Body of pancreas (tissue), 4 donors: ENCODE measurements around the gene PARL. TPM values are rescaled to one million over a fixed set of nuclear protein-coding genes. Genes with fewer than 3 reads are reported as not detected.

Experiments
- ATAC-seq: fragments of 150-250 bp; one replicate; pipeline ENCODE4 v1.9.1; 2016
- DNase-seq, 4 donors: peaks; one replicate each; pipeline ENCODE4 v3.0.0-alpha.2; 2019
- H3K27ac ChIP-seq, 4 donors: fragments of 200-600 bp; sonication (generic); 1 replicate in 3 of 4; 2 replicates in 1 of 4; pipeline versions ENCODE4 v1.5.1 to v1.6.1; 2016 to 2019; ENCODE audit warnings: mild to moderate bottlenecking in 1 of 4, mixed read lengths in 1 of 4, moderate library complexity in 1 of 4
- H3K27me3 ChIP-seq, 2 donors: fragments of 200-600 bp; sonication (generic); one replicate each; pipeline ENCODE4 v1.6.0; 2016; ENCODE audit warnings: mild to moderate bottlenecking in 1 of 2
- H3K36me3 ChIP-seq, 2 donors: fragments of 200-600 bp; sonication (generic); replicated peaks in 1 of 2; 2 replicates each; pipeline ENCODE4 v1.5.1; 2016; ENCODE audit warnings: low read depth in 2 of 2; ENCODE audit not compliant: insufficient read depth in 1 of 2
- H3K4me1 ChIP-seq: fragments of 200-600 bp; sonication (generic); one replicate; pipeline ENCODE4 v1.6.0; 2016
- H3K4me3 ChIP-seq, 2 donors: fragments of 200-600 bp; sonication (generic); 1 replicate in 1 of 2; 2 replicates in 1 of 2; pipeline ENCODE4 v1.5.1; 2016 to 2019
- H3K9me3 ChIP-seq, 3 donors: fragments of 200-600 bp; sonication (generic); 1 replicate in 2 of 3; 2 replicates in 1 of 3; pipeline ENCODE4 v1.5.1; 2016
- POLR2A ChIP-seq, 3 donors: fragments of 450-650 bp; IDR thresholded peaks; one replicate each; pipeline ENCODE4 v1.6.1; 2016; ENCODE audit warnings: antibody characterized with exemption in 3 of 3, mild to moderate bottlenecking in 2 of 3
- WGBS, 2 donors: methylation state at CpG; one replicate each; pipeline ENCODE4 v1.1.5; 2017; 5-methylcytosine and 5-hydroxymethylcytosine counted together
- intact Hi-C: fragments of 100-400 bp; cut with DNase I; formaldehyde crosslinking; loops from one replicate; pipeline ENCODE4 v1.15.1; 2023
- total RNA-seq, 2 donors: library from RNA; depleted of rRNA; stranded (reverse); fragments of >200 nt; gene quantifications; one replicate each; pipeline ENCODE4 v1.1.0, GENCODE V29; 2016
- TF ChIP-seq, protein P1 (sequence below), 7 experiments: fragments of 450-650 bp in 4 of 7; fragments of 200-600 bp in 3 of 7; sonication (generic) in 3 of 7; IDR thresholded peaks; one replicate each; pipeline ENCODE4 v1.5.1; 2016 to 2019; ENCODE audit warnings: antibody characterized with exemption in 7 of 7

Gene PARL
- total RNA-seq, 2 donors from 2014 or later = 25.4 to 34.6 TPM

DNA sequence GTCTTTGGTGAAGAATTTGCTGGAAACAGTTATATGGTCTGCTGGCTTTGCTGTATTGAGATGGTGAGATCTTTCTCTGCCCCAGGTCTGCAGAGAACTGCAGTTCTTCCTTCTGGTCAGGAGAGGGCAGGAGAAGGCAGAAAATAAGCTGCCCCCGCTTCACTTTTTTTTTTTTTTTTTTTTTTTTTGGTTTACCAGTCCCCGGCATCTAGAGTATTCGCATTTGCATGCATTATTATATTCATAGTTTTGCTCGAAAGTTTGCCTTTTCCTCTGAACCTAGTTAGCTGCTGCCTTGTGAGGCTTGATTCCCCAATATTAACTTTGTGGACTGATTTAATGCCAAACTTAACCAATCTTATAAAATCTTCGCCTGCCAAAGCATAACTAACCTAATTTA is 10.6 kb upstream of the PARL start:
- intact Hi-C loops = loop anchor here (5.0 to 10.0 kb wide), 2 partner anchors 122 to 650 kb away; partner anchors contain the start of gene ABCC5
- no peaks in the 10 kb centered on the region for H3K4me1 ChIP-seq
- no peaks in the 10 kb centered on the region for H3K36me3 ChIP-seq
- H3K27me3 ChIP-seq = no peaks in the 10 kb centered on the region
- 14 to 17% methylated on average over 5 of the region's 5 CpGs for WGBS, 2 donors
- no peaks in the 10 kb centered on the region for H3K9me3 ChIP-seq
- TF ChIP-seq POLR2A (IDR thresholded peaks at IDR 0.05) = no peak
- TF ChIP-seq, protein P1, sequence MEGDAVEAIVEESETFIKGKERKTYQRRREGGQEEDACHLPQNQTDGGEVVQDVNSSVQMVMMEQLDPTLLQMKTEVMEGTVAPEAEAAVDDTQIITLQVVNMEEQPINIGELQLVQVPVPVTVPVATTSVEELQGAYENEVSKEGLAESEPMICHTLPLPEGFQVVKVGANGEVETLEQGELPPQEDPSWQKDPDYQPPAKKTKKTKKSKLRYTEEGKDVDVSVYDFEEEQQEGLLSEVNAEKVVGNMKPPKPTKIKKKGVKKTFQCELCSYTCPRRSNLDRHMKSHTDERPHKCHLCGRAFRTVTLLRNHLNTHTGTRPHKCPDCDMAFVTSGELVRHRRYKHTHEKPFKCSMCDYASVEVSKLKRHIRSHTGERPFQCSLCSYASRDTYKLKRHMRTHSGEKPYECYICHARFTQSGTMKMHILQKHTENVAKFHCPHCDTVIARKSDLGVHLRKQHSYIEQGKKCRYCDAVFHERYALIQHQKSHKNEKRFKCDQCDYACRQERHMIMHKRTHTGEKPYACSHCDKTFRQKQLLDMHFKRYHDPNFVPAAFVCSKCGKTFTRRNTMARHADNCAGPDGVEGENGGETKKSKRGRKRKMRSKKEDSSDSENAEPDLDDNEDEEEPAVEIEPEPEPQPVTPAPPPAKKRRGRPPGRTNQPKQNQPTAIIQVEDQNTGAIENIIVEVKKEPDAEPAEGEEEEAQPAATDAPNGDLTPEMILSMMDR (IDR thresholded peaks at IDR 0.05) = peak; percentile 45 to 90 (median 76)
- peak; percentile 89 for ATAC-seq
- H3K4me3 ChIP-seq = no peak overlapping the region
- peak in 3 of 4 donors; percentile 51 to 57 (median 52) for DNase-seq
- H3K27ac ChIP-seq = no peak overlapping the region

DNA sequence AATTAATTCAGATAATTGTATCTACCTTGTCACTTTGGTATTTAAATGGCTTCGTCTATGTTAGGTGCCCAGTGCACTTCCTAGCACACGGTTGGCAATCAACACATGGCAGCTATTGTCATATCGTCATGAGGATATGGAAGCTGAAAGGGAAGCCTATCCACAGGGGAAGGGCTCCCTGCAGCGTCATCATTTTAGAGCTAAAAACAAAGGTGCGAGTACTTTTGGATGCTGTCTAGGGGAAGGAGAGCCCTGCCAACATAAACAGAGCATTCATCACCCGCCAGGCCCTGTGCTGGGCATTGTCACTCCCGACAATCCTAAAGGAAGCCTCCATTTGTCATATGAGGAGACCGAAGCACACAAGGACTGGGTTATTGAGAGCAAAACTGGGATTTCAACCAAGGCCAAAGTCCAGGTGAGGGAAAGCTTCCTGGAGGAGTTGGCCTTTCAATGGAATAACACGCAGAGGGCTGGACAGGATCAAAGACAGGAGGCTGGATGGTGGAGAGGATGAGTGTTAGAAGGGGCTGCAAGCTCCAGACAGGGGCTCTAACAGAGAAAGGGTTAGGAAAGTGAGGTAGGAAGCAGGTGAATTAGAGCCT is 8.0 kb upstream of the PARL start:
- ATAC-seq (no peak), DNase-seq (no peak)
- WGBS, 2 donors = 34 to 54% methylated on average over 9 of the region's 9 CpGs
- Histone ChIP-seq H3K36me3 (no peaks in the 10 kb centered on the region), H3K4me1 (no peaks in the 10 kb centered on the region), H3K27me3 (no peaks in the 10 kb centered on the region), H3K9me3 (no peaks in the 10 kb centered on the region), H3K4me3 (no peak overlapping the region), H3K27ac (no peak overlapping the region)
- TF ChIP-seq POLR2A (IDR thresholded peaks at IDR 0.05) = no peak
- TF ChIP-seq, protein P1 (IDR thresholded peaks at IDR 0.05) = no peak
- intact Hi-C loops = loop anchor here (10.0 kb wide), 1 partner anchor 652 kb away; no protein-coding TSS in a partner anchor

DNA sequence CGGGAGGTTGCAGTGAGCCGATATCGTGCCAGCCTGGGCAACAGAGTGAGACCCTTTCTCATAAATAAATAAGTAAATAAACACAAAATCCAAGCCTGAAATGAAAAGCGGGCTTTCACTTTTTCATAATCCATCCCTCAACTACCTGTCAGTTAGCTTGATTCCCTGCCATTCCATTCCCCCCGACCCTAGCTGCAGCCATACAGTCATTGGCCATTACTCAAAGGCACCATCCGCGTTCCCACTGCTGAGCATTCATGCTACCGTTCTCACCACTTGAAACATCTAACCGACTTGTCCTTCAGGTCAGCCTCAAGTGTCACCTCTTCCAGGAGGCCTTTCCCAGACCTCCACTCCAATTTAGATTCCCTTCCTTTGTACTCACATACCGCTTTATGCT is 1.1 kb upstream of the PARL start:
- Histone ChIP-seq H3K27ac (no peak overlapping the region), H3K4me3 (no peak overlapping the region), H3K27me3 (no peaks in the 10 kb centered on the region), H3K9me3 (no peaks in the 10 kb centered on the region), H3K4me1 (peaks cover 23% of the 10 kb centered on the region), H3K36me3 (no peaks in the 10 kb centered on the region)
- TF ChIP-seq, protein P1 (IDR thresholded peaks at IDR 0.05) = no peak
- TF ChIP-seq POLR2A (IDR thresholded peaks at IDR 0.05) = no peak
- intact Hi-C loops = no loop called here
- DNase-seq (no peak), ATAC-seq (no peak)
- 83 to 85% methylated on average over 10 of the region's 10 CpGs for WGBS, 2 donors

DNA sequence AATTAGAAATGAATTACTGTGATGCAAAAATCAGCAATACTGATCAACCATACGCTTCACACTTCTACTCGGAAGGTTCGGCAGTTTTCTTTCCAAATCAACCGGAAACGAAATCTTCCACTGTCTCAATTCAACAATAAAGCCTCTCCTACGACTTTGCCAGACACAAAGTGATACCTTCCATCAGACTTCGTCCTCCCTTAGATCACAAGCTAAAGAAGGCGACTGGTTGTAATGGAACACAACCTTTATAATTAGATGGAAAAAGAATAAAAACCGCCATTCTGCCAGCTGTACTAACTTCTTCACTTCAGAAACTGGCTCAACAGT is 618 bp downstream of the PARL start:
- DNase-seq (no peak), ATAC-seq (no peak)
- TF ChIP-seq POLR2A (IDR thresholded peaks at IDR 0.05) = no peak
- TF ChIP-seq, protein P1 (IDR thresholded peaks at IDR 0.05) = no peak
- Histone ChIP-seq H3K4me1 (peaks cover 23% of the 10 kb centered on the region), H3K27me3 (no peaks in the 10 kb centered on the region), H3K4me3 (peak overlapping the region; percentile 75 to 89), H3K36me3 (no peaks in the 10 kb centered on the region), H3K9me3 (no peaks in the 10 kb centered on the region), H3K27ac (peak overlapping the region in 3 of 4 donors; percentile 40 to 74 (median 73))
- WGBS, 2 donors = 1% methylated on average over 9 of the region's 9 CpGs
- intact Hi-C loops = no loop called here
